Thymus (tissue), 11 donors: Measurements from ENCODE around the gene AKAP13. TPM values are rescaled to one million over a fixed set of nuclear protein-coding genes. Genes with fewer than 3 reads are reported as not detected.
A peak's percentile ranks its signal among the peaks of the same experiment; 100 is the strongest.

ENCODE experiments used
- DNase-seq, 9 donors: peaks; one replicate each; pipeline ENCODE4 v3.0.0-alpha.2; 2013; ENCODE audit warnings: low spot score in 9 of 9, low read depth in 6 of 9, missing footprints in 1 of 9
- H3K27ac ChIP-seq, 2 donors: one replicate each; pipeline ENCODE4 v1.5.1; 2013; ENCODE audit warnings: control low read depth in 1 of 2, low read depth in 1 of 2, low read length in 1 of 2, mild to moderate bottlenecking in 1 of 2, moderate library complexity in 1 of 2
- H3K27me3 ChIP-seq, 2 donors: one replicate each; pipeline ENCODE4 v1.5.1; 2013; ENCODE audit warnings: low read length in 1 of 2; ENCODE audit not compliant: control insufficient read depth in 2 of 2, insufficient read depth in 1 of 2
- H3K36me3 ChIP-seq, 2 donors: one replicate each; pipeline ENCODE4 v1.5.1; 2013; ENCODE audit warnings: low read length in 1 of 2, mild to moderate bottlenecking in 1 of 2, moderate library complexity in 1 of 2; ENCODE audit not compliant: control insufficient read depth in 2 of 2, insufficient read depth in 2 of 2
- H3K4me1 ChIP-seq, 2 donors: one replicate each; pipeline ENCODE4 v1.5.1; 2013; ENCODE audit warnings: low read length in 2 of 2; ENCODE audit not compliant: control insufficient read depth in 2 of 2, insufficient read depth in 2 of 2
- H3K4me3 ChIP-seq, 2 donors: one replicate each; pipeline ENCODE4 v1.5.1; 2013; ENCODE audit warnings: low read length in 2 of 2, control low read depth in 1 of 2, mild to moderate bottlenecking in 1 of 2
- H3K9me3 ChIP-seq, 2 donors: one replicate each; pipeline ENCODE4 v1.5.1; 2013; ENCODE audit warnings: low read length in 1 of 2, mild to moderate bottlenecking in 1 of 2; ENCODE audit not compliant: control insufficient read depth in 2 of 2, insufficient read depth in 1 of 2
- WGBS: extraction: QIAGEN DNeasy Blood & Tissue Kit; methylation state at CpG from one replicate; pipeline ENCODE4 v1.1.7; 2013; 5-methylcytosine and 5-hydroxymethylcytosine counted together
- polyA plus RNA-seq: library from polyadenylated mRNA; stranded (reverse); fragments of 200-250 nt; gene quantifications from one replicate; pipeline ENCODE4 v1.2.3, GENCODE V29; 2013
- total RNA-seq: library from RNA; stranded (reverse); fragments of 120-200 nt; gene quantifications from one replicate; pipeline ENCODE4 v1.2.4, GENCODE V29; 2013
- donor health status: healthy.

Gene AKAP13
- total and polyA plus RNA-seq, 2 donors = 49.8 to 63.8 TPM

GRCh38 chr15:85595804-85596536, 215.6 kb downstream of the AKAP13 start:
- H3K4me1 ChIP-seq = peaks cover 0 to 13% of the 10 kb centered on the region in 2 donors
- H3K27me3 ChIP-seq = no peaks in the 10 kb centered on the region
- no peaks in the 10 kb centered on the region for H3K9me3 ChIP-seq
- over 99% methylated on average over 4 of the region's 4 CpGs for WGBS
- peaks cover 0 to 3% of the 10 kb centered on the region in 2 donors for H3K36me3 ChIP-seq
- H3K4me3 ChIP-seq = no peak overlapping the region
- H3K27ac ChIP-seq = no peak overlapping the region
- no peak for DNase-seq

- peak overlapping the region in 1 of 2 donors; percentile 21 for H3K27ac ChIP-seq
- H3K9me3 ChIP-seq = no peaks in the 10 kb centered on the region
- peaks cover 0 to 3% of the 10 kb centered on the region in 2 donors for H3K36me3 ChIP-seq
- peak in 4 of 9 donors; percentile 29 to 79 (median 47) for DNase-seq
- H3K27me3 ChIP-seq = no peaks in the 10 kb centered on the region
- no peak overlapping the region for H3K4me3 ChIP-seq
- WGBS = 5% methylated on average over 2 of the region's 2 CpGs
- peaks cover 0 to 13% of the 10 kb centered on the region in 2 donors for H3K4me1 ChIP-seq
Observed at GRCh38 chr15:85597155-85597815, 216.9 kb downstream of the AKAP13 start.

- Histone ChIP-seq H3K36me3 (peaks cover 0 to 3% of the 10 kb centered on the region in 2 donors), H3K4me3 (no peak overlapping the region), H3K9me3 (no peaks in the 10 kb centered on the region), H3K27me3 (no peaks in the 10 kb centered on the region), H3K4me1 (peaks cover 0 to 13% of the 10 kb centered on the region in 2 donors), H3K27ac (no peak overlapping the region)
- no peak for DNase-seq
- WGBS = 98% methylated on average over 4 of the region's 4 CpGs
Observed at GRCh38 chr15:85598219-85598618, 217.8 kb downstream of the AKAP13 start.

GRCh38 chr15:85598718-85599398, 218.5 kb downstream of the AKAP13 start:
- Histone ChIP-seq H3K27ac (no peak overlapping the region), H3K4me1 (peaks cover 0 to 13% of the 10 kb centered on the region in 2 donors), H3K36me3 (peaks cover 0 to 3% of the 10 kb centered on the region in 2 donors), H3K27me3 (no peaks in the 10 kb centered on the region), H3K9me3 (no peaks in the 10 kb centered on the region), H3K4me3 (no peak overlapping the region)
- no peak for DNase-seq
- WGBS = 96% methylated on average over 5 of the region's 5 CpGs

- H3K4me1 ChIP-seq = peaks cover 0 to 13% of the 10 kb centered on the region in 2 donors
- no peak overlapping the region for H3K4me3 ChIP-seq
- H3K27me3 ChIP-seq = no peaks in the 10 kb centered on the region
- H3K27ac ChIP-seq = no peak overlapping the region
- WGBS = 98% methylated on average over 2 of the region's 2 CpGs
- H3K36me3 ChIP-seq = peaks cover 0 to 3% of the 10 kb centered on the region in 2 donors
- H3K9me3 ChIP-seq = no peaks in the 10 kb centered on the region
- DNase-seq = no peak
Observed at GRCh38 chr15:85600001-85600400, 219.6 kb downstream of the AKAP13 start.

- no peak for DNase-seq
- H3K9me3 ChIP-seq = no peaks in the 10 kb centered on the region
- peaks cover 0 to 1% of the 10 kb centered on the region in 2 donors for H3K4me1 ChIP-seq
- no peaks in the 10 kb centered on the region for H3K27me3 ChIP-seq
- 98% methylated on average over 1 of the region's 1 CpG for WGBS
- H3K36me3 ChIP-seq = peaks cover 0 to 2% of the 10 kb centered on the region in 2 donors
- no peak overlapping the region for H3K4me3 ChIP-seq
- H3K27ac ChIP-seq = no peak overlapping the region
Observed at GRCh38 chr15:85603160-85603559, 222.8 kb downstream of the AKAP13 start.

- WGBS = 98% methylated on average over 2 of the region's 2 CpGs
- DNase-seq = no peak
- no peaks in the 10 kb centered on the region for H3K9me3 ChIP-seq
- no peak overlapping the region for H3K27ac ChIP-seq
- H3K4me1 ChIP-seq = no peaks in the 10 kb centered on the region
- H3K27me3 ChIP-seq = no peaks in the 10 kb centered on the region
- no peaks in the 10 kb centered on the region for H3K36me3 ChIP-seq
- no peak overlapping the region for H3K4me3 ChIP-seq
Observed at GRCh38 chr15:85603703-85604102, 223.3 kb downstream of the AKAP13 start.

- Histone ChIP-seq H3K4me1 (no peaks in the 10 kb centered on the region), H3K36me3 (no peaks in the 10 kb centered on the region), H3K4me3 (no peak overlapping the region), H3K27ac (no peak overlapping the region), H3K9me3 (no peaks in the 10 kb centered on the region), H3K27me3 (no peaks in the 10 kb centered on the region)
- WGBS = 97% methylated on average over 3 of the region's 3 CpGs
- no peak for DNase-seq
Observed at GRCh38 chr15:85604194-85604593, 223.8 kb downstream of the AKAP13 start.

- Histone ChIP-seq H3K9me3 (no peaks in the 10 kb centered on the region), H3K4me1 (no peaks in the 10 kb centered on the region), H3K4me3 (no peak overlapping the region), H3K27me3 (no peaks in the 10 kb centered on the region), H3K36me3 (no peaks in the 10 kb centered on the region), H3K27ac (no peak overlapping the region)
- no peak for DNase-seq
- WGBS = 94% methylated on average over 2 of the region's 2 CpGs
Observed at GRCh38 chr15:85606738-85607137, 226.3 kb downstream of the AKAP13 start.
